OCI-LY7 (cell line): Measurements from ENCODE around the gene POLR2I. TPM values are rescaled to one million over a fixed set of nuclear protein-coding genes. Genes with fewer than 3 reads are reported as not detected.

Source experiments
- Bru-seq: library from RNA; stranded (reverse); fragments of 400-500 nt; gene quantifications from one replicate; lab custom pipeline; 2021; lab: Mats Ljungman, UMichigan
- BruChase-seq, 2 experiments: library from RNA; stranded (reverse); fragments of 400-500 nt; gene quantifications; one replicate each; lab custom pipeline; 2021; lab: Mats Ljungman, UMichigan
- BruUV-seq: library from RNA; stranded (reverse); fragments of 400-500 nt; replicated peaks from 2 replicates; lab custom pipeline; 2021; lab: Mats Ljungman, UMichigan
- CTCF ChIA-PET: fragments of 300-600 bp; sonication (Branson Sonifier 250); formaldehyde crosslinking; loops from one replicate; lab custom pipeline; 2022; ENCODE audit warnings: antibody characterized with exemption; ENCODE audit not compliant: unreplicated experiment; lab: Charles Lee
- POLR2A ChIA-PET: fragments of 300-600 bp; sonication (Branson Sonifier 250); formaldehyde crosslinking; loops from one replicate; lab custom pipeline; 2022; ENCODE audit warnings: antibody characterized with exemption; lab: Charles Lee
- DNase-seq: peaks from one replicate; pipeline ENCODE4 v3.0.0-alpha.2; 2015; ENCODE audit warnings: low spot score
- H2AFZ ChIP-seq: fragments of 200-600 bp; sonication (generic), shearing (Covaris generic); 2 replicates; pipeline ENCODE4 v1.6.1; 2014; ENCODE audit warnings: mild to moderate bottlenecking, antibody characterized with exemption, low read length, moderate library complexity
- H3K27ac ChIP-seq: fragments of 200-600 bp; sonication (generic); 2 replicates; pipeline ENCODE4 v1.5.1; 2014; ENCODE audit warnings: mixed run types, low read depth, mild to moderate bottlenecking, moderate library complexity, low read length, inconsistent platforms; ENCODE audit not compliant: poor library complexity, severe bottlenecking
- H3K36me3 ChIP-seq: fragments of 200-600 bp; sonication (generic); 2 replicates; pipeline ENCODE4 v1.6.1; 2014; ENCODE audit warnings: mild to moderate bottlenecking, antibody characterized with exemption, low read length, moderate library complexity, mixed read lengths; ENCODE audit not compliant: insufficient read depth
- H3K4me1 ChIP-seq: fragments of 200-600 bp; sonication (generic); 2 replicates; pipeline ENCODE4 v1.5.1; 2014; ENCODE audit warnings: mild to moderate bottlenecking, low read length; ENCODE audit not compliant: insufficient read depth, poor library complexity, severe bottlenecking
- H3K4me2 ChIP-seq: fragments of 200-600 bp; sonication (generic); 2 replicates; pipeline ENCODE4 v1.6.1; 2014; ENCODE audit warnings: mild to moderate bottlenecking, low read length
- H3K4me3 ChIP-seq: fragments of 200-600 bp; sonication (generic); 2 replicates; pipeline ENCODE4 v1.5.1; 2014; ENCODE audit warnings: mild to moderate bottlenecking, low read depth, low read length; ENCODE audit not compliant: poor library complexity, severe bottlenecking
- H3K79me2 ChIP-seq: fragments of 200-600 bp; sonication (generic); 2 replicates; pipeline ENCODE4 v1.6.1; 2016; ENCODE audit warnings: low read depth, mild to moderate bottlenecking, low read length, moderate library complexity, mixed read lengths; ENCODE audit not compliant: insufficient read depth
- H3K9me2 ChIP-seq: fragments of 200-600 bp; sonication (generic); 2 replicates; pipeline ENCODE4 v1.6.1; 2016; ENCODE audit warnings: mild to moderate bottlenecking, low read length, mixed read lengths; ENCODE audit not compliant: insufficient read depth
- H3K9me3 ChIP-seq: fragments of 200-600 bp; sonication (generic); 2 replicates; pipeline ENCODE4 v1.6.1; 2014; ENCODE audit warnings: mild to moderate bottlenecking, mixed run types, low read length, mixed read lengths
- H4K20me1 ChIP-seq: fragments of 200-600 bp; sonication (generic); 2 replicates; pipeline ENCODE4 v1.6.1; 2014; ENCODE audit warnings: mild to moderate bottlenecking, antibody characterized with exemption, low read length, moderate library complexity, mixed read lengths; ENCODE audit not compliant: insufficient read depth
- EZH2phosphoT487 ChIP-seq: fragments of 200-600 bp; sonication (generic); IDR thresholded peaks from 2 replicates; pipeline ENCODE4 v1.6.1; 2018; ENCODE audit warnings: low read depth, borderline replicate concordance, mild to moderate bottlenecking, mixed run types, antibody characterized with exemption, low read length, moderate library complexity, mixed read lengths
- intact Hi-C: fragments of 100-400 bp; cut with micrococcal nuclease; formaldehyde crosslinking; loops from one replicate; pipeline ENCODE4 v1.10.0; 2022; ENCODE audit not compliant: unreplicated experiment
- long read RNA-seq: library from polyadenylated mRNA; stranded (forward); transcript quantifications from one replicate; pipeline ENCODE4 v2.0.0, GENCODE V29; 2022
- total RNA-seq, 2 experiments: library from RNA; depleted of rRNA in 1 of 2; stranded (reverse); fragments of >200 nt in 1 of 2; shearing (Covaris generic) in 1 of 2; gene quantifications; 2 replicates each; pipeline ENCODE4 v1.2.3, GENCODE V29; 2014 to 2022
- TF ChIP-seq, protein P1 (sequence below): fragments of 200-600 bp; sonication (generic); conservative IDR thresholded peaks from 2 replicates; pipeline ENCODE4 v1.5.1; 2014; ENCODE audit warnings: mild to moderate bottlenecking, antibody characterized with exemption, low read length, moderate library complexity, mixed read lengths

The POLR2I gene
- total RNA-seq (2014; rRNA removed; shearing (Covaris generic)) (149 and 151 TPM in 2 replicates), total RNA-seq (2022) (76.0 and 78.6 TPM in 2 replicates), Bru-seq, nascent RNA (percentile 71 among the genes with signal in this experiment), BruChase-seq, experiment 1, labeled RNA remaining after a 6-hour chase (percentile 76 among the genes with signal in this experiment), BruChase-seq, experiment 2, labeled RNA remaining after a 2-hour chase (percentile 64 among the genes with signal in this experiment)
- long read RNA-seq, transcript POLR2I-206 (5 exons, 542 nt) = minor isoform, 6 of 86 reads
- long read RNA-seq, transcript POLR2I-201 (6 exons, 913 nt) = major isoform, 75 of 86 reads
- long read RNA-seq, partial matches to known transcripts = 1 of 86 reads
- long read RNA-seq, other reads (novel, unspliced or antisense) = 1 of 86 reads

DNA sequence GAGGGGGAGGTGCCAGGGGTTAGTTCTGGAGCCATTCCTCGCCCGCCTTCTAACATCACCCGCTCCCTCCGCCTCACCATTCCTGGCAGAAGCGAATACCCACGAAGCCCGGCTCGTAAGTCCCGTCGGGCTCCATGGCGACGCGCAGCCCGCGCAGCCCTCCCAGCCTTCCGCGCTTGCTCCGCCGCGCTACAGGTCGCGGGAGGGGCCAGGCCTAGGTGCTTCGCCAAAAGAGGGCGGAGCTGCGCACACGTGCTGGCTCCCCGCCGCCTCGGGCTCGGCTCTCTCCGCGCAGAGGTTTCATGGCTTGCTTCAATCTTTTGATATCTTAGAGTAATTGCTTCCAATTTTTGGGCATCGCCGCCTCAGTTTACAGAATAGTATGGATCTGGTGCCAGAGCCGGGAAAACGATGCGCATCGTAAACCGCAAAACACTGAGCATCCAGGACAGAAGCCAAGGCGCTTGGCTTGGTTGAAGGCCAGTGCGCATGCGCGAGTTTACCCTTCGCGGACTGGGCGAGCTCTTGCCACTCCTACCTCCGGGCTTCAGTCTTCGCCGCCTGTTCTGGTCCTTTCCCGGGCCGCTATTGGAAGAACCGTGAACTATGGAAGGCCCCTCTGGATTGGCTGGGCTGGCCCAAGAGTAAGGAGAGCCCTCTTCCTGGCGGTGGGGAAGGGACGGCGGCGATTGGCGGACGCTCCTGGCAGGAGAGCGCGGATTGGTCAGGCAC, at the start of gene POLR2I:
POLR2I (minus strand) TSS at position 155 of the 732 bp plus-strand sequence; CDS start at position 136, 19 bp downstream.
- Histone ChIP-seq H3K79me2 (peaks cover 13% of the 10 kb centered on the region; the same call in 1 of the 2 replicates), H3K36me3 (peaks cover 37% of the 10 kb centered on the region), H2AFZ (peak within 1 kb of the TSS; percentile 56; the same call in 1 of the 2 replicates), H3K27ac (peak within 1 kb of the TSS; percentile 68), H4K20me1 (no peaks in the 10 kb centered on the region), H3K4me3 (peak within 1 kb of the TSS; percentile 80), H3K4me1 (peaks cover 28% of the 10 kb centered on the region), H3K9me2 (no peaks in the 10 kb centered on the region), H3K9me3 (no peaks in the 10 kb centered on the region), H3K4me2 (peak within 1 kb of the TSS; percentile 81)
- intact Hi-C loops = loop anchor here (2.0 kb wide), 1 partner anchor 60 kb away; the partner anchor contains the start of genes THAP8 and WDR62
- DNase-seq = peak; percentile 99
- CTCF ChIA-PET = interaction anchor here (0.5 to 1.0 kb wide), 2 partner anchors 13 to 65 kb away, joined by 3 to 5 read pairs; no protein-coding TSS in a partner anchor
- BruUV-seq = no TSS peak
- TF ChIP-seq EZH2phosphoT487 = no peak
- TF ChIP-seq, protein P1, sequence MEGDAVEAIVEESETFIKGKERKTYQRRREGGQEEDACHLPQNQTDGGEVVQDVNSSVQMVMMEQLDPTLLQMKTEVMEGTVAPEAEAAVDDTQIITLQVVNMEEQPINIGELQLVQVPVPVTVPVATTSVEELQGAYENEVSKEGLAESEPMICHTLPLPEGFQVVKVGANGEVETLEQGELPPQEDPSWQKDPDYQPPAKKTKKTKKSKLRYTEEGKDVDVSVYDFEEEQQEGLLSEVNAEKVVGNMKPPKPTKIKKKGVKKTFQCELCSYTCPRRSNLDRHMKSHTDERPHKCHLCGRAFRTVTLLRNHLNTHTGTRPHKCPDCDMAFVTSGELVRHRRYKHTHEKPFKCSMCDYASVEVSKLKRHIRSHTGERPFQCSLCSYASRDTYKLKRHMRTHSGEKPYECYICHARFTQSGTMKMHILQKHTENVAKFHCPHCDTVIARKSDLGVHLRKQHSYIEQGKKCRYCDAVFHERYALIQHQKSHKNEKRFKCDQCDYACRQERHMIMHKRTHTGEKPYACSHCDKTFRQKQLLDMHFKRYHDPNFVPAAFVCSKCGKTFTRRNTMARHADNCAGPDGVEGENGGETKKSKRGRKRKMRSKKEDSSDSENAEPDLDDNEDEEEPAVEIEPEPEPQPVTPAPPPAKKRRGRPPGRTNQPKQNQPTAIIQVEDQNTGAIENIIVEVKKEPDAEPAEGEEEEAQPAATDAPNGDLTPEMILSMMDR = no peak
- POLR2A ChIA-PET = interaction anchor here (0.6 to 1.2 kb wide), 2 partner anchors 61 to 280 kb away, joined by 3 to 4 read pairs; no protein-coding TSS in a partner anchor

DNA sequence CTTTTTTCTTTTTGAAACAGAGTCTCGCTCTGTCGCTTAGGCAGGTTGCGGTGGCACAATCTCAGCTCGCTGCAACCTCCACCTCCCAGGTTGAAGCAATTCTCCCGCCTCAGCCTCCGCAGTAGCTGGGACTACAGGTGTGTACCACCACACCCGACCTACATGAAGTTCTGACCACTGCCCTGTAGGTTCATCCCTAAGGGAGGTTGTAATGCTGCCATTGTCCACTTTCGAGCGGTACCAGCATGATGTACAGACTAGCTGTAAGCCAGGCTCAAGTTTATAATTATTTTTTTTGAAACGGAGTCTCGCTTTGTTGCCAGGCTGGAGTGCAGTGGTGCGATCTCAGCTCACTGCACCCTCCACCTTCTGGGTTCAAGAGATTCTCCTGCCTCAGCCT, 49.1 kb upstream of the POLR2I start:
- no peaks in the 10 kb centered on the region for H3K9me2 ChIP-seq
- H2AFZ ChIP-seq = no peak overlapping the region
- no peak for DNase-seq
- no peaks in the 10 kb centered on the region for H3K4me1 ChIP-seq
- no peaks in the 10 kb centered on the region for H4K20me1 ChIP-seq
- H3K27ac ChIP-seq = no peak overlapping the region
- H3K79me2 ChIP-seq = no peaks in the 10 kb centered on the region
- ChIA-PET POLR2A (interaction anchor here (0.6 kb wide), 1 partner anchor 23 kb away, joined by 3 read pairs; no protein-coding TSS in a partner anchor), CTCF (no interaction called here)
- no peak overlapping the region for H3K4me2 ChIP-seq
- no peaks in the 10 kb centered on the region for H3K36me3 ChIP-seq
- no TSS peak for BruUV-seq
- TF ChIP-seq, protein P1 = no peak
- no peak for TF ChIP-seq EZH2phosphoT487
- no peaks in the 10 kb centered on the region for H3K9me3 ChIP-seq
- H3K4me3 ChIP-seq = no peak overlapping the region
- intact Hi-C loops = no loop called here
